Esophagus (tissue), 2 donors: ENCODE measurements around the gene YBX1. TPM values are rescaled to one million over a fixed set of nuclear protein-coding genes. Genes with fewer than 3 reads are reported as not detected.
A peak's percentile ranks its signal among the peaks of the same experiment; 100 is the strongest.

Experiments used
- H3K27ac ChIP-seq, 2 donors: one replicate each; pipeline ENCODE4 v1.5.1; 2013; ENCODE audit warnings: low read depth in 2 of 2, mild to moderate bottlenecking in 2 of 2, inconsistent platforms in 1 of 2, low read length in 1 of 2, moderate library complexity in 1 of 2
- H3K27me3 ChIP-seq, 2 donors: one replicate each; pipeline ENCODE4 v1.6.1; 2013; ENCODE audit warnings: low read length in 2 of 2, control low read depth in 1 of 2, mild to moderate bottlenecking in 1 of 2; ENCODE audit not compliant: insufficient read depth in 2 of 2, control insufficient read depth in 1 of 2
- H3K36me3 ChIP-seq, 2 donors: one replicate each; pipeline ENCODE4 v1.6.1; 2013; ENCODE audit warnings: low read length in 1 of 2; ENCODE audit not compliant: control insufficient read depth in 2 of 2, insufficient read depth in 2 of 2
- H3K4me1 ChIP-seq, 2 donors: one replicate each; pipeline ENCODE4 v1.6.1; 2013; ENCODE audit warnings: low read length in 1 of 2; ENCODE audit not compliant: control insufficient read depth in 2 of 2, insufficient read depth in 2 of 2
- H3K4me3 ChIP-seq, 2 donors: one replicate each; pipeline ENCODE4 v1.5.1; 2013; ENCODE audit warnings: low read length in 2 of 2, mild to moderate bottlenecking in 2 of 2, low read depth in 1 of 2, moderate library complexity in 1 of 2
- H3K9me3 ChIP-seq, 2 donors: one replicate each; pipeline ENCODE4 v1.6.1; 2013; ENCODE audit warnings: mild to moderate bottlenecking in 2 of 2, low read depth in 1 of 2, low read length in 1 of 2, moderate library complexity in 1 of 2; ENCODE audit not compliant: control insufficient read depth in 2 of 2, insufficient read depth in 1 of 2
- WGBS, 2 donors: extraction: QIAGEN DNeasy Blood & Tissue Kit; methylation state at CpG; one replicate each; pipeline ENCODE4 v1.1.7; 2013; 5-methylcytosine and 5-hydroxymethylcytosine counted together
- polyA plus RNA-seq, 2 donors: library from polyadenylated mRNA; stranded (reverse); fragments of 200-250 nt; gene quantifications; one replicate each; pipeline ENCODE4 v1.2.3, GENCODE V29; 2013
- donor health status: healthy with polysubstance abuse.
- donor health status: Bipolar disorder and iron deficiency.

YBX1 gene
- polyA plus RNA-seq, result 100 to 1,000 TPM; 381 to 428 TPM

DNA sequence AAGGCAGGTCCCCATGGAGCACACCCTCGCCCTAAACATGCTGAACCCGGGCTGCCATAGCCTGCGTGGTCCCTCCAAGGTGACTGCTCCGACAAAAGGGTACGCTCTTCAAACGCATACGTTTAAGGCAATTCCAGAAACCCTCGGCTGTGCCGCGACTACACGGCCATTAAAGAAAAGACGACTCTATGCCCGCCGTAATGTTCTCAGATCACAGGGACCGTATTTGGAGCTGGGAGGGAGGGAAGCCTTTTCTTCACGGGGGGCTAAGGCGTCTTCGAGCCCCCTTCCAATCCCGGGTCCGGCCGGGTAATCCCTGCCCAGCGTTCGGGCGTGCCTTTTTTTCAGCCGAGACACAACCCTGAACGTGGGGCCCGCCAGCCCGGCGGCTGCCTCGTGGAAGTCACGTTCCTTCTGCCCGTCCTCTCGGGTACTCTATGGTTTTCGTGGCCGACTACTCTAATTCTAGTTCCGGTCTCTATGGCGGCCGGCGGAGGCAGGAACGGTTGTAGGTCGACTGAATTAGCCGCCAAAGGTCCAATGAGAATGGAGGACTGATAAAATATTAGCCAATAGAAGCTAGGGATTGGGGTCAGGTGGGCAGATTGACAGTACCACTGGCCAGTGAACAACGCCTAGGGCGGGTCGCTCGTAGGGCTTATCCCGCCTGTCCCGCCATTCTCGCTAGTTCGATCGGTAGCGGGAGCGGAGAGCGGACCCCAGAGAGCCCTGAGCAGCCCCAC lies at the start of gene YBX1:
Gene YBX1 (plus strand): TSS at position 678 of the 743 bp plus-strand sequence. CDS start 148 bp downstream, outside the sequence.
- peak within 1 kb of the TSS; percentile 88 to 97 for H3K27ac ChIP-seq
- 0 to 1% methylated on average over 53 to 54 of the region's 54 CpGs for WGBS, 2 donors
- peaks cover 0 to 3% of the 10 kb centered on the region in 2 donors for H3K36me3 ChIP-seq

DNA sequence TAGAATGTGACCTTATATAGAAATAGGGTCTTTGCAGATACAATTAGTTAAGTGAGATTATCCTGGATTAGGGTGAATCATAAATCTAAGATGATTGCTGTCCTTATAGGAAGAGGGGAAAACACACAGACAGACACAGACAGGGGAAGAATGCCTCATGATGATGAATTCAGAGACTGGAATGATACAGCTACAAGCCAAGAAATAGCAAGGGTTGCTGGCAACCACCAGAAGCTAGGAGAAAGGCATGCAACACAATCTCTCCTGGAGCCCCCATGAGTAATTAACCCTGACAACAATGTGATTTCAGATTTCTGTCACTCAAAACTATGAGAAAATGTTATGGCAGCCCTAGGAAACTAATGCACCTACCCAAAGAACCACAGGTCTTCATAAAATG lies 43.1 kb upstream of the YBX1 start:
- no peak overlapping the region for H3K27ac ChIP-seq
- no peaks in the 10 kb centered on the region for H3K27me3 ChIP-seq
- no peaks in the 10 kb centered on the region for H3K36me3 ChIP-seq
- H3K4me1 ChIP-seq, result no peaks in the 10 kb centered on the region
- H3K9me3 ChIP-seq, result no peaks in the 10 kb centered on the region
- H3K4me3 ChIP-seq, result no peak overlapping the region

More for the DNA sequence above, at the start of gene YBX1:
- H3K9me3 ChIP-seq, result no peaks in the 10 kb centered on the region
- peak within 1 kb of the TSS; percentile 79 to 86 for H3K4me3 ChIP-seq
- H3K4me1 ChIP-seq, result peaks cover 3 to 5% of the 10 kb centered on the region in 2 donors
- H3K27me3 ChIP-seq, result no peaks in the 10 kb centered on the region

DNA sequence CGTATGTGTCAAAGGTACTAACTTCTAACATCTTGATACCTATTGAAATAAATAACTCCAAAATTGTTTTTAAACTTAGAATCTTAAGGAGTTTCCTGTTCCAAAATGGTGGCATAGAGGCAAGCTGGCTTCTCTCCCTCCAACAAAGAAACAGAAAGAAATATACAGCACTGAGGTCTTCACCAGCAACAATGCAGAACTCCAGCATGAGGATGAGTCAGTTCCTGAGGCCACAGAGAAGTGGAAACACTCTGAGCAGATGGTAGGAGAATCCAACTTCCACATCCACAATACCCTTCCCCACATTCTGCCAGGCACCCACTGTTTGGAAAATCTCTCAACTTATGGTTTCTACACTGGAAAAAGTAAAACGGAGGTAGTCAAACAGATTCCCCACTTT lies 36.2 kb upstream of the YBX1 start:
- no peaks in the 10 kb centered on the region for H3K9me3 ChIP-seq
- no peak overlapping the region for H3K4me3 ChIP-seq
- no peak overlapping the region for H3K27ac ChIP-seq
- H3K36me3 ChIP-seq, result no peaks in the 10 kb centered on the region
- 80 to 93% methylated on average over 2 of the region's 2 CpGs for WGBS, 2 donors
- no peaks in the 10 kb centered on the region for H3K4me1 ChIP-seq
- no peaks in the 10 kb centered on the region for H3K27me3 ChIP-seq

DNA sequence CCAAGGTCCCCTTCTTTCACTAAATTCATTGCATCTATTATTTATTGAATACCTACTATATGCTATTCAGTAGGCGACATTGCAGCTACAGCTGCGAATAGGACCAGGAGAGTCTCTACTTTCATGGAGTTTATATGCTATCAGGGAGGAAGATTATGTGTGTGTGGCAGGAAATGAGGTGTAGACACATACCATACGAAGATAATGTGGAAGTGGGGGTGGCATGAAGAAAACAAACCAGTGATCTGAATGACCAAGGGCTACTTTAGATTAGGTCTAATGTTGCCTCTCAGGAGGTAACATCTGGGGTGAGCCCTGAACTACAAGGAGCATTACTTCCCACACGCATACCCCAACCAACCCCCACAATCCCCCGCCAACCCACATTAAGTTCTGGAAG lies 25.0 kb upstream of the YBX1 start:
- WGBS, 2 donors, result 76 to 78% methylated on average over 5 of the region's 5 CpGs
- H3K4me3 ChIP-seq, result peak overlapping the region in 1 of 2 donors; percentile 28

DNA sequence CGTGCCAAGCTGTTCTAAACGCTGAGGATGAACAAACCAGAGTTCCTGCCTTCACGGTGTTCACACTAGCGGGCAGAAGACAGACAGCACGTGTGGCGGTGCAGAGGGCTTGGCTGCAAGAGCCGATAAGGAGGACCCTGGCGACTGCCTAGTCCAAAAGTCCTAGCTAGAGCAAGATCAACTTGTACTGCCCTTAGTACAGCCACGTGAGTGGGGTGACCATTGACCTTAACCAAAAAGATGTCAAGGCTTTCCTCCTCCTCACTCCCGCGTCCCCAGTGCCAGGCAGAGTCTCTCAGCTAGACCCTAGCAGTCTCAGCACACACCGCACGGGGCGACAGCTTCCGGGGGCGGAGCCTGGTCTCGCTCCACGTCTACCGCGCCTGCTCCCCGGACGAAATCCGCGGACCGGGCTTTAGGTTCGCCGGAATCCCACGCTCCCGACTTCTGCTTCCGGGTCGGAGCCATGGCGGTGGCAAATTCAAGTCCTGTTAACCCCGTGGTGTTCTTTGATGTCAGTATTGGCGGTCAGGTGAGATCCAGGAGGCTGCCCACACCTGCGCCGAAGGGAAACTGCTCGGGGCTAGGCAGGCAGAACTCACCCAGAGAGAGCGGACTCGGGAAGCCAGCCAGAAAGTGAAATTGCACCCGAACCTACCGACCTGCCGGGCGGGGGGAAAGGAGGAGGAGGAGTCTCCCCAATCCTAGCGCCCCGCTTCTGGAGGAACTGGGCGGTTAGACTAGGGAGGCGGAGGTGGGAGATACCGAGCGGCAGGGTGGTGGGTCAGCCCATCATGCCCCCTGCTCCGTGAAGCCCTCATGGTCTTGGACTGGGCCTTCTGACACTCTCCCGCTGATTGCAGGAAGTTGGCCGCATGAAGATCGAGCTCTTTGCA lies 24.0 kb upstream of the YBX1 start, which contains the start of gene PPIH:
Gene PPIH (plus strand): TSS at position 443 of the 896 bp plus-strand sequence. CDS start 24 bp downstream, at position 467.
- Histone ChIP-seq H3K27ac (peak within 1 kb of the TSS; percentile 95 to 98), H3K4me1 (peaks cover 0 to 6% of the 10 kb centered on the region in 2 donors), H3K36me3 (no peaks in the 10 kb centered on the region), H3K9me3 (no peaks in the 10 kb centered on the region), H3K27me3 (no peaks in the 10 kb centered on the region), H3K4me3 (peak within 1 kb of the TSS; percentile 94 to 96)
- WGBS, 2 donors, result 0% methylated on average over 53 of the region's 53 CpGs

More for the DNA sequence above, 25.0 kb upstream of the YBX1 start:
- Histone ChIP-seq H3K27me3 (no peaks in the 10 kb centered on the region), H3K4me1 (peaks cover 0 to 6% of the 10 kb centered on the region in 2 donors), H3K9me3 (no peaks in the 10 kb centered on the region), H3K36me3 (no peaks in the 10 kb centered on the region), H3K27ac (peak overlapping the region; percentile 13 to 26)

DNA sequence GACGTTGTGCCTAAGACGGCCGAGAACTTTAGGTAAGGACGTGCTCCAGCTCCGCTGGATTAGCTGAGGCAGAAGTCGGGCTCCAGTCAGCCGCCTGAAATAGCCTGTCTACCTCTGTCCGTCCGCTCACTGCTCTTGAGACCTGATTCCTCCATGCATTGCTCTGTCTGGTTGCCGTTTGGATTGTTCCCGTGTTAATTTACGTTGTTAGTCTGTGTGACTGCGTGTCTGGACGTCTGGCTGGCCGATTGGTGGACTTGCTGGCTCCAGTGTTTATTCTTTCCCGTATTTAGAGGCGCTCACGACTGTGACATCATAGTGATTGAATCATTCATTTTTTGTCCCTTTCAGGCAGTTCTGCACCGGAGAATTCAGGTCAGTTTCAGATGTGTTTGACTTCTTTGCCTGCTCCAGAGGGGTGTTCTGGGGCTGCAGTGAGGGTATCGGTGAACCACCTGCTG lies 23.3 kb upstream of the YBX1 start:
- Histone ChIP-seq H3K27ac (peak overlapping the region; percentile 95 to 98), H3K4me3 (peak overlapping the region; percentile 94 to 96), H3K27me3 (no peaks in the 10 kb centered on the region), H3K9me3 (no peaks in the 10 kb centered on the region), H3K36me3 (no peaks in the 10 kb centered on the region), H3K4me1 (peaks cover 0 to 6% of the 10 kb centered on the region in 2 donors)
- 5 to 6% methylated on average over 20 of the region's 20 CpGs for WGBS, 2 donors

DNA sequence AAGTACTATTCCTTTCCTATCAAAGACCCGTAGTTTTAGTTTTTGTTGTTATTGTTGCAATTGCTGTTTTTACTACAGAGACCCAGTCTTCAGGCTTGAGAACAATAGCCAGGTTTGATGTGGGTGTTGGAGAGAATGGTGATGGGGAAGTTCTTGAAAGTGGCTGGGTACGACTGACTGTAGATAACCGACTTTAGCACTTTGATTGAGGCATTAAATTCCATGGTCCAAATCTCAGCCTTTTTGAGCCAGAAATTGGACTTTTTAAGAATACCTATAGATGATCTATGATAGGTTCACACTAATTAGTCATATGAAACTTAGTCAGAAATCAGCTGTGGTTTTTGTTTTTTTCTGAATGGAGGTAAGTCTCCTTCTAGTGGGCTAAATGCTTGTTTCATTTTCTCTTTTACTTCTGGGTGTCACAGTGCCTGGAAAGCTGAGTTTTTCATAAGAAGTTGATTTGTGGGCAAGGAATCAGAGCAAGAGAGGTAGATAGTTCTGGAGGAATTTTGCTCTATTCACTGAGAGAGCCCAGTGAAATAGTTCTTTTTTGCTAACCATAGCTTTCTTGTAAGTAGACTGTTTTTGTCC lies 21.2 kb upstream of the YBX1 start:
- Histone ChIP-seq H3K4me3 (no peak overlapping the region), H3K4me1 (peaks cover 0 to 6% of the 10 kb centered on the region in 2 donors), H3K27me3 (no peaks in the 10 kb centered on the region), H3K27ac (no peak overlapping the region), H3K9me3 (no peaks in the 10 kb centered on the region), H3K36me3 (peaks cover 8 to 14% of the 10 kb centered on the region in 2 donors)
- 69 to 79% methylated on average over 3 of the region's 3 CpGs for WGBS, 2 donors

DNA sequence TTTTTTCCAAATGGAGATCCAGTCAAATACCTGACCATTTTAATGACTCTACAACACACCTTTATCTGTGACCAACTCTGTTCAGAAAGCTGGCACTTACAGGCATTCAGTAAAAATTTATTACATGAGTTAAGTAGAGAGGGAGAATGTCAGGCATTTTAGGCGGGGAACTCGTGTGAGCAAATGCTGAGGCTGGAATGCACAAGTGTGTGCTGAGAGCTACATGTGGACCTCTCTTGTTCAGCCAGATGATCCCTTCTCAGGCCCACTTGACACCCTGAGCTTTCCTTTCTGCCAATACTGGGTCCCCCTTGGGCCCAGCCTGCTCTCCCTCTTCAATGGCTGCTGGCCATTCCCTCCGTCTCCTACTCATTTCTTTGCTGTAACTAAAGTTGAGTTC lies 12.3 kb upstream of the YBX1 start:
- 96 to 97% methylated on average over 3 of the region's 3 CpGs for WGBS, 2 donors
- Histone ChIP-seq H3K36me3 (peaks cover 8 to 23% of the 10 kb centered on the region in 2 donors), H3K27me3 (no peaks in the 10 kb centered on the region), H3K9me3 (no peaks in the 10 kb centered on the region), H3K4me3 (no peak overlapping the region), H3K27ac (no peak overlapping the region), H3K4me1 (peaks cover 0 to 4% of the 10 kb centered on the region in 2 donors)

DNA sequence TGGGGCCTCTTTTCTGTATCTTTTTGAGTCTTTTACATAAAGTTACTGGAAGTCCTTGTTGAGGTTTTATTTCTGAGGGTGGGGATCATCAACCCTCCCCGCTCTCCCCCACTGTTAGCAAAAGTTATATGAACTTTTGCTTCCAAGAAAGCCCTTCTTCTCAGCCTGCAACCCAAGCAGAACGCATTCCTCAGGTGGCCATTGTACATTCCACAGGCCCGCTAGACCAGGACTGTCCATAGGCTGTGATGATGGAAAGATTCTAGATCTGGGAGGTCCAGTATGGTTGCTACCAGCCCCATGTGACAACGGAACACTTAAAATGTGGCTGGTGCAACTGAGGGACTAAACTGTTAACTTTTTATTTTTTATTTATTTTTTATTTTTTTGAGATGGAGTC lies 11.8 kb upstream of the YBX1 start:
- no peaks in the 10 kb centered on the region for H3K9me3 ChIP-seq
- H3K4me3 ChIP-seq, result no peak overlapping the region
- H3K27ac ChIP-seq, result no peak overlapping the region
- peaks cover 12 to 20% of the 10 kb centered on the region in 2 donors for H3K36me3 ChIP-seq
- peaks cover 0 to 4% of the 10 kb centered on the region in 2 donors for H3K4me1 ChIP-seq
- H3K27me3 ChIP-seq, result no peaks in the 10 kb centered on the region
- 96 to 98% methylated on average over 4 of the region's 4 CpGs for WGBS, 2 donors
